CD4-positive, alpha-beta T cell (primary cell): ENCODE measurements around the gene LGR6. TPM values are rescaled to one million over a fixed set of nuclear protein-coding genes. Genes with fewer than 3 reads are reported as not detected.
A peak's percentile ranks its signal among the peaks of the same experiment; 100 is the strongest.

Source experiments
- ATAC-seq: fragments of 200-7000 bp; cut with Tn5 transposase; one replicate; pipeline ENCODE4 v1.10.0; 2022; ENCODE audit warnings: mild to moderate bottlenecking; ENCODE audit not compliant: poor library complexity
- CTCF ChIA-PET: fragments of 350-600 bp; sonication (Branson Sonifier 250); formaldehyde crosslinking; loops from one replicate; lab custom pipeline; 2021; ENCODE audit warnings: antibody characterized with exemption, inconsistent platforms; lab: Charles Lee
- POLR2A ChIA-PET: fragments of 350-600 bp; sonication (Branson Sonifier 250); formaldehyde crosslinking; loops from one replicate; lab custom pipeline; 2021; ENCODE audit warnings: antibody characterized with exemption, inconsistent platforms; lab: Charles Lee
- DNase-seq, 14 experiments: peaks; one replicate each; pipeline ENCODE4 v3.0.0-alpha.2; 2013 to 2020; ENCODE audit warnings: mixed read lengths in 2 of 14
- H3K27ac ChIP-seq, 2 donors: one replicate each; pipeline versions ENCODE4 v1.5.1 to v1.7.0; 2013; ENCODE audit warnings: low read length in 2 of 2, low read depth in 1 of 2, mild to moderate bottlenecking in 1 of 2
- H3K27me3 ChIP-seq, 2 experiments: 1 replicate in 1 of 2; 2 replicates in 1 of 2; pipeline versions ENCODE4 v1.6.1 to v1.7.0; 2013; ENCODE audit warnings: low read length in 2 of 2, control low read depth in 1 of 2, mild to moderate bottlenecking in 1 of 2, moderate library complexity in 1 of 2; ENCODE audit not compliant: insufficient read depth in 2 of 2, control insufficient read depth in 1 of 2
- H3K36me3 ChIP-seq: one replicate; pipeline ENCODE4 v1.6.1; 2013; ENCODE audit warnings: low read length, control low read depth; ENCODE audit not compliant: insufficient read depth
- H3K4me1 ChIP-seq: one replicate; pipeline ENCODE4 v1.6.1; 2013; ENCODE audit warnings: low read length, control low read depth; ENCODE audit not compliant: insufficient read depth
- H3K4me3 ChIP-seq: one replicate; pipeline ENCODE4 v1.5.1; 2013; ENCODE audit warnings: mild to moderate bottlenecking, low read length, moderate library complexity
- H3K9me3 ChIP-seq, 2 experiments: 1 replicate in 1 of 2; 2 replicates in 1 of 2; pipeline versions ENCODE4 v1.6.1 to v1.7.0; 2013; ENCODE audit warnings: low read length in 2 of 2, mild to moderate bottlenecking in 2 of 2, control low read depth in 1 of 2, moderate library complexity in 1 of 2; ENCODE audit not compliant: control insufficient read depth in 1 of 2, insufficient read depth in 1 of 2
- H3K27ac Mint-ChIP-seq: one replicate; pipeline ENCODE4 v1.8.0; 2020; ENCODE audit warnings: mixed read lengths
- H3K27me3 Mint-ChIP-seq: one replicate; pipeline ENCODE4 v1.8.0; 2021; ENCODE audit warnings: mixed read lengths
- H3K36me3 Mint-ChIP-seq: one replicate; pipeline ENCODE4 v1.8.0; 2021; ENCODE audit warnings: low read depth, mixed read lengths
- H3K4me1 Mint-ChIP-seq: one replicate; pipeline ENCODE4 v1.8.0; 2021; ENCODE audit warnings: low read depth, mixed read lengths
- H3K4me3 Mint-ChIP-seq: one replicate; pipeline ENCODE4 v1.8.0; 2020; ENCODE audit warnings: mild to moderate bottlenecking, mixed read lengths
- H3K9me3 Mint-ChIP-seq: one replicate; pipeline ENCODE4 v1.8.0; 2020; ENCODE audit warnings: mixed read lengths
- intact Hi-C, 2 experiments: fragments of 100-400 bp; cut with DNase I in 1 of 2; cut with micrococcal nuclease in 1 of 2; formaldehyde crosslinking; loops; one replicate each; pipeline versions ENCODE4 v1.15.1 to v1.9.0; 2023 to 2025; cut with DNase I, micrococcal nuclease
- total RNA-seq, 174 experiments: library from RNA in 2 of 174; stranded (reverse) in 2 of 174; gene quantifications; one replicate each; pipeline ENCODE4 v1.2.3 and lab custom pipeline; 2021 to 2026
- TF ChIP-seq, protein P1 (sequence below): fragments of 200-600 bp; IDR thresholded peaks from one replicate; pipeline ENCODE4 v1.8.0; 2022; ENCODE audit warnings: antibody characterized with exemption, mild to moderate bottlenecking

The LGR6 gene
- total RNA-seq, 2 experiments from 2014 or later = 0.19 to 0.45 TPM

GRCh38 chr1:202329891-202330290, 136.3 kb downstream of the LGR6 start:
- DNase-seq = no peak
- Histone ChIP-seq H3K27me3 (no peaks in the 10 kb centered on the region), H3K4me3 (no peak overlapping the region), H3K27ac (no peak overlapping the region), H3K4me1 (no peaks in the 10 kb centered on the region), H3K36me3 (peaks cover 13% of the 10 kb centered on the region), H3K9me3 (no peaks in the 10 kb centered on the region)
- ChIA-PET POLR2A (interaction anchor here (1.2 kb wide), 1 partner anchor 8 kb away, joined by 3 read pairs; no protein-coding TSS in a partner anchor), CTCF (no interaction called here)
- ATAC-seq = no peak
- no peaks in the 10 kb centered on the region for H3K27me3 Mint-ChIP-seq
- intact Hi-C loops = no loop called here
- H3K36me3 Mint-ChIP-seq = peaks cover 44% of the 10 kb centered on the region
- no peaks in the 10 kb centered on the region for H3K9me3 Mint-ChIP-seq
- H3K4me3 Mint-ChIP-seq = no peak overlapping the region
- no peaks in the 10 kb centered on the region for H3K4me1 Mint-ChIP-seq
- TF ChIP-seq, protein P1, sequence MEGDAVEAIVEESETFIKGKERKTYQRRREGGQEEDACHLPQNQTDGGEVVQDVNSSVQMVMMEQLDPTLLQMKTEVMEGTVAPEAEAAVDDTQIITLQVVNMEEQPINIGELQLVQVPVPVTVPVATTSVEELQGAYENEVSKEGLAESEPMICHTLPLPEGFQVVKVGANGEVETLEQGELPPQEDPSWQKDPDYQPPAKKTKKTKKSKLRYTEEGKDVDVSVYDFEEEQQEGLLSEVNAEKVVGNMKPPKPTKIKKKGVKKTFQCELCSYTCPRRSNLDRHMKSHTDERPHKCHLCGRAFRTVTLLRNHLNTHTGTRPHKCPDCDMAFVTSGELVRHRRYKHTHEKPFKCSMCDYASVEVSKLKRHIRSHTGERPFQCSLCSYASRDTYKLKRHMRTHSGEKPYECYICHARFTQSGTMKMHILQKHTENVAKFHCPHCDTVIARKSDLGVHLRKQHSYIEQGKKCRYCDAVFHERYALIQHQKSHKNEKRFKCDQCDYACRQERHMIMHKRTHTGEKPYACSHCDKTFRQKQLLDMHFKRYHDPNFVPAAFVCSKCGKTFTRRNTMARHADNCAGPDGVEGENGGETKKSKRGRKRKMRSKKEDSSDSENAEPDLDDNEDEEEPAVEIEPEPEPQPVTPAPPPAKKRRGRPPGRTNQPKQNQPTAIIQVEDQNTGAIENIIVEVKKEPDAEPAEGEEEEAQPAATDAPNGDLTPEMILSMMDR = no peak
- no peak overlapping the region for H3K27ac Mint-ChIP-seq

DNA sequence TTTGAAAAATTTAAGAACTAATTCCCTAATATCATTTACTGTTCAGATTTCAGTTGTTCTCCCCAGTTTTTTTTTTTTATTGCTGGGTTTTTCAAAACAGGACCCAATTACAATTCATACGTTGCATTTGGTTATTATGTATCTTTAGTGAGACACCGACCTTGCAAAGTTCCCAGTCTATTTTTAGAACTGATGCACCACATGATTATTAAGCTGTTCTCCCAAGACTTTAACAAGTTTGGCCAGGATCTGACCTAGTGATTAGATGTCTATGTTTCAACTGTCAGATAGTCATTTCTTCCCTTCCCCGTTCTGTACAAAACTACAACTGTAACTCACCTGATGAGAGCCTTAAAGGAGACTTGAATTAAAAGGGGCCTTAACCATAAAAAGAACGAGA, 140.3 kb downstream of the LGR6 start:
- Histone ChIP-seq H3K9me3 (no peaks in the 10 kb centered on the region), H3K4me3 (no peak overlapping the region), H3K36me3 (peaks cover 15% of the 10 kb centered on the region), H3K4me1 (no peaks in the 10 kb centered on the region), H3K27me3 (no peaks in the 10 kb centered on the region), H3K27ac (no peak overlapping the region)
- H3K4me1 Mint-ChIP-seq = no peaks in the 10 kb centered on the region
- H3K9me3 Mint-ChIP-seq = no peaks in the 10 kb centered on the region
- intact Hi-C loops = no loop called here
- no peak for ATAC-seq
- no peak overlapping the region for H3K27ac Mint-ChIP-seq
- DNase-seq = no peak
- peaks cover 49% of the 10 kb centered on the region for H3K36me3 Mint-ChIP-seq
- ChIA-PET CTCF (no interaction called here), POLR2A (no interaction called here)
- H3K4me3 Mint-ChIP-seq = no peak overlapping the region
- H3K27me3 Mint-ChIP-seq = no peaks in the 10 kb centered on the region
- TF ChIP-seq, protein P1 = no peak

DNA sequence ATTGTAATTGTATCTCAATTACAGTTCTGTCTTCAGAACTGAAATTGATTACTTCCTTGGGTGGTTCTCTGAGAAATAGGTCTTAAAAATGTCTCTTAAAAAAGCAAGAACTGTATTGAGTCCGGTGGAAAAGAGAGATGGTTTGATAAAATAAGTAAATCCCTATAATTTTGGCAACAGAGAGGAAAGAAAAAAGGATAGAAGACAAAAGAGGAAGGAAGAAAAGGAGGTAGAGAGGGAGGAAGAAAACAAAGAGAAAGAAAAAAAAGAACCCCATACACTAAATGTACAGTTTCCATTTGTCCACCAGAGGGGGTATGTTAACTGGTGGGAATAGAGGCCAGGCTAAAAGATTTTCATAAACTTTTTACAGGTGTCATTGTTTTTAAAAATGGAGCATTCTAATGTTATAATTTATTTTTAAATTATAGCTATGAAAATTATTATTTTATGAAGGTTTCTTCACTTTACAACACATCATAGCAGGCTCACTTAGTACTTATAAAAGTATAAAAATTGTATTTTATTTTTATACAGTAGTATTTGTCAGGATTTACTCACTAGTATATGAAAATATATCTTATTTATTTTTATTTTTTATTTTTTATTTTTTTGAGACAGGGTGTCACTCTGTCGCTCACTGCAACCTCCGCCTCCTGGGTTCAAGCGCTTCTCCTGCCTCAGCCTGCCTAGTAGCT, 150.2 kb downstream of the LGR6 start:
- H3K36me3 Mint-ChIP-seq = peaks cover 9% of the 10 kb centered on the region
- H3K9me3 ChIP-seq = no peaks in the 10 kb centered on the region
- ChIA-PET POLR2A (no interaction called here), CTCF (interaction anchor here (0.9 kb wide), 1 partner anchor 183 kb away, joined by 4 read pairs; the partner anchor contains the start of gene PTPN7)
- no peaks in the 10 kb centered on the region for H3K27me3 ChIP-seq
- no peak overlapping the region for H3K27ac ChIP-seq
- H3K4me3 ChIP-seq = no peak overlapping the region
- H3K4me1 ChIP-seq = peaks cover 18% of the 10 kb centered on the region
- peak overlapping the region; percentile 21 for H3K27ac Mint-ChIP-seq
- DNase-seq (peak in 3 of 14 experiments; percentile 70 to 71 (median 70)), ATAC-seq (no peak)
- TF ChIP-seq, protein P1 = peak; percentile 84
- H3K27me3 Mint-ChIP-seq = no peaks in the 10 kb centered on the region
- intact Hi-C loops = loop anchor here (1.0 to 10.0 kb wide), 5 partner anchors 375 to 1451 kb away; partner anchors contain the start of genes IPO9 (in 1 of the 2), PCAT6 (in 1 of the 2), ZBED6 (in 1 of the 2) and ZC3H11A (in 1 of the 2)
- H3K4me1 Mint-ChIP-seq = peaks cover 35% of the 10 kb centered on the region
- peak overlapping the region; percentile 74 for H3K4me3 Mint-ChIP-seq
- no peaks in the 10 kb centered on the region for H3K9me3 Mint-ChIP-seq
- no peaks in the 10 kb centered on the region for H3K36me3 ChIP-seq
